Upper lobe of left lung (tissue), 4 donors: ENCODE results near the gene EIF2B5.

Experiments used
- CTCF ChIP-seq, 6 experiments: fragments of 450-650 bp in 4 of 6; fragments of 200-600 bp in 2 of 6; sonication (generic) in 2 of 6; IDR thresholded peaks; one replicate each; pipeline ENCODE4 v1.5.1; 2016 to 2019; ENCODE audit warnings: antibody characterized with exemption in 6 of 6
- EP300 ChIP-seq, 4 donors: sonication (generic); formaldehyde crosslinking; IDR thresholded peaks; one replicate each; pipeline ENCODE4 v1.5.1; 2017; ENCODE audit warnings: antibody characterized with exemption in 4 of 4, control low read depth in 2 of 4
- POLR2A ChIP-seq, 4 donors: fragments of 450-650 bp; IDR thresholded peaks; one replicate each; pipeline ENCODE4 v1.5.1; 2016 to 2017; ENCODE audit warnings: antibody characterized with exemption in 4 of 4, mild to moderate bottlenecking in 2 of 4
- POLR2AphosphoS5 ChIP-seq, 2 donors: sonication (generic); formaldehyde crosslinking; IDR thresholded peaks; one replicate each; pipeline ENCODE4 v1.5.1; 2017; ENCODE audit warnings: antibody characterized with exemption in 2 of 2

DNA sequence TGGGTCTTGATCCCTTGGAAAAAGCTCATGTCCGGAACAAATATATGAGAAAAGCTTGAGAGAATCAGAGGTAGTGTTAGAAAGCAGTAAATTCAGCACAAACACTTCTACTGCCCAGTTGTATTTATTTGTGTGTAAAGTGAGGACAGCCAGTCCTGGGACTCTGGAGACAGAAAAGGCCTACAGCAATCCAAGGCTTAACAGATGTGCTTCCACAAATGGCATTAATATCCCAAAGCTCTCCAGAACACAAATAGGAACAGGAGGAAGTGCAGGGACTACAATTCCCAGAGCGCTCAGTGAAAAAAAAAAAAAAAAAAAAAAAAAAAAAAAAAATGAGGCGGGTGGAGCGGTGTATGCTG, 39.1 kb downstream of the EIF2B5 start:
- no peak for TF ChIP-seq POLR2A (IDR thresholded peaks at IDR 0.05)
- TF ChIP-seq EP300 (IDR thresholded peaks at IDR 0.05) = no peak
- no peak for TF ChIP-seq CTCF (IDR thresholded peaks at IDR 0.05)
- TF ChIP-seq POLR2AphosphoS5 (IDR thresholded peaks at IDR 0.05) = no peak
